ENCODE data around the gene CRIM1. TPM values are rescaled to one million over a fixed set of nuclear protein-coding genes. Genes with fewer than 3 reads are reported as not detected.
A peak's percentile ranks its signal among the peaks of the same experiment; 100 is the strongest.
"Not testable (repeated sequence)": the region's sequence is repeated elsewhere in the genome, so short reads cannot be mapped to it uniquely, and the experiment has no call there.

The CRIM1 gene
- total and polyA plus RNA-seq, 2 experiments from 2014 or later, result 76.4 to 485 TPM

- H3K79me2 ChIP-seq (ENCODE audit: insufficient read depth), result peaks cover 98% of the 10 kb centered on the region
- no peak for DNase-seq
These were observed 5.3 kb downstream of the CRIM1 start for GRCh38 chr2:36360834-36361233.

DNA sequence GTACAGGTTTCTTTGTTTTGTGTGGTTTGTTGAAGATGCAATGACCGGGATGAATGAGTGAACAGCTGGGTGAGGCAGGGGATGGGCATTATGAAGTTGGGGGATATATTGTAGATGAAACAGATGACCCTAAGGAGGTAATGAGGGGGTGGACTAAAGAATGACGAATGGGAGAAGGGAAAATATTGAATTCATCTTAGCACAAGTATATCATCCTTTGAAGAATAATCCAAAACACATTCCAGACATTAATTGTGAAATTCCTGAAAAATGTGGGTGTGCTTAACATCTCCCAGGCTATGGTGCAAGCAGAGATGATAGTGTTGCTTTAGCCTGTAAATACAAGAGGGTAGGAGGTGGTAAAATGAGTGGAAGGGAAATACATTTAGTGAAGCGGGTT is 5.8 kb downstream of the CRIM1 start:
- DNase-seq, result peak; percentile 65
- H3F3A ChIP-seq (ENCODE audit: insufficient read depth), result peaks cover 92% of the 10 kb centered on the region
- peak overlapping the region; percentile 99 for H3K4me3 ChIP-seq
- no peaks in the 10 kb centered on the region for H3K9me3 ChIP-seq (ENCODE audit: low read depth)
- H3K9me2 ChIP-seq (ENCODE audit: insufficient read depth), result no peaks in the 10 kb centered on the region
- H3K36me3 ChIP-seq (ENCODE audit: low read depth), result peaks cover 23% of the 10 kb centered on the region; the same call in 1 of the 2 replicates
- no peaks in the 10 kb centered on the region for H3K27me3 ChIP-seq (replicated peaks; ENCODE audit: insufficient read depth)
- peak overlapping the region; percentile 93 for H3K27ac ChIP-seq
- in situ Hi-C loops (cut with MboI), result no loop called here
- H3K4me1 ChIP-seq (ENCODE audit: insufficient read depth), result peaks cover 69% of the 10 kb centered on the region
- H3K9ac ChIP-seq, result peak overlapping the region; percentile 26; the same call in 1 of the 2 replicates
- H2AFZ ChIP-seq, result no peak overlapping the region
- 34 to 43% methylated on average over 3 of the region's 3 CpGs for WGBS, 2 experiments (ENCODE audit: low coverage in 1 of 2, low lambda C conversion rate in 2 of 2, missing lambda C conversion rate in 2 of 2)
- H3K4me2 ChIP-seq (ENCODE audit: unreplicated experiment), result peak overlapping the region; percentile 96
- H3K79me2 ChIP-seq (ENCODE audit: insufficient read depth), result peaks cover 100% of the 10 kb centered on the region
- 0 out of 2 replicates have a peak, but pooled peaks cover 9% of the 10 kb centered on the region for H4K20me1 ChIP-seq (ENCODE audit: insufficient read depth)
- no peak for TF ChIP-seq EZH2phosphoT487 (IDR thresholded peaks at IDR 0.05; ENCODE audit: insufficient read depth, low read depth)
- no peak for TF ChIP-seq EZH2 (IDR thresholded peaks at IDR 0.05; ENCODE audit: insufficient read depth, poor library complexity, severe bottlenecking)

More at GRCh38 chr2:36360834-36361233, 5.3 kb downstream of the CRIM1 start:
- Histone ChIP-seq H3K4me3 (peak overlapping the region; percentile 99), H2AFZ (no peak overlapping the region), H3K9me2 (ENCODE audit: insufficient read depth) (no peaks in the 10 kb centered on the region), H4K20me1 (ENCODE audit: insufficient read depth) (0 out of 2 replicates have a peak, but pooled peaks cover 9% of the 10 kb centered on the region), H3K9ac (peak overlapping the region; percentile 26; the same call in 1 of the 2 replicates), H3K36me3 (ENCODE audit: low read depth) (peaks cover 23% of the 10 kb centered on the region; the same call in 1 of the 2 replicates), H3K27me3 (replicated peaks; ENCODE audit: insufficient read depth) (no peaks in the 10 kb centered on the region), H3K4me2 (ENCODE audit: unreplicated experiment) (peak overlapping the region; percentile 96), H3K27ac (peak overlapping the region; percentile 93), H3K9me3 (ENCODE audit: low read depth) (no peaks in the 10 kb centered on the region), H3K4me1 (ENCODE audit: insufficient read depth) (peaks cover 63% of the 10 kb centered on the region), H3F3A (ENCODE audit: insufficient read depth) (peaks cover 87% of the 10 kb centered on the region)
- WGBS, 2 experiments (ENCODE audit: low coverage in 1 of 2, low lambda C conversion rate in 2 of 2, missing lambda C conversion rate in 2 of 2), result 45 to 50% methylated on average over 1 of the region's 1 CpG
- no peak for TF ChIP-seq EZH2 (IDR thresholded peaks at IDR 0.05; ENCODE audit: insufficient read depth, poor library complexity, severe bottlenecking)
- no peak for TF ChIP-seq EZH2phosphoT487 (IDR thresholded peaks at IDR 0.05; ENCODE audit: insufficient read depth, low read depth)
- in situ Hi-C loops (cut with MboI), result no loop called here

- peak; percentile 91 for DNase-seq
- Histone ChIP-seq H3K9me3 (ENCODE audit: low read depth) (no peaks in the 10 kb centered on the region), H3K9me2 (ENCODE audit: insufficient read depth) (no peaks in the 10 kb centered on the region), H3K36me3 (ENCODE audit: low read depth) (peaks cover 22% of the 10 kb centered on the region; the same call in 1 of the 2 replicates), H3K27me3 (replicated peaks; ENCODE audit: insufficient read depth) (no peaks in the 10 kb centered on the region), H4K20me1 (ENCODE audit: insufficient read depth) (0 out of 2 replicates have a peak, but pooled peaks cover 9% of the 10 kb centered on the region), H3K4me1 (ENCODE audit: insufficient read depth) (peaks cover 78% of the 10 kb centered on the region), H3F3A (ENCODE audit: insufficient read depth) (peaks cover 97% of the 10 kb centered on the region), H3K79me2 (ENCODE audit: insufficient read depth) (peaks cover 100% of the 10 kb centered on the region), H3K4me2 (ENCODE audit: unreplicated experiment) (peak overlapping the region; percentile 96), H2AFZ (no peak overlapping the region), H3K9ac (peak overlapping the region; percentile 46), H3K4me3 (peak overlapping the region; percentile 99), H3K27ac (peak overlapping the region; percentile 93)
- 7 to 8% methylated on average over 3 of the region's 3 CpGs for WGBS, 2 experiments (ENCODE audit: low coverage in 1 of 2, low lambda C conversion rate in 2 of 2, missing lambda C conversion rate in 2 of 2)
- in situ Hi-C loops (cut with MboI), result no loop called here
- TF ChIP-seq EZH2phosphoT487 (IDR thresholded peaks at IDR 0.05; ENCODE audit: insufficient read depth, low read depth), result no peak
- no peak for TF ChIP-seq EZH2 (IDR thresholded peaks at IDR 0.05; ENCODE audit: insufficient read depth, poor library complexity, severe bottlenecking)
These were observed 6.7 kb downstream of the CRIM1 start for GRCh38 chr2:36362291-36362690.

GRCh38 chr2:36363085-36363484 is 7.5 kb downstream of the CRIM1 start:
- 96 to 97% methylated on average over 2 of the region's 2 CpGs for WGBS, 2 experiments (ENCODE audit: low coverage in 1 of 2, low lambda C conversion rate in 2 of 2, missing lambda C conversion rate in 2 of 2)
- H3K9me2 ChIP-seq (ENCODE audit: insufficient read depth); H3K9me3 ChIP-seq (ENCODE audit: low read depth); DNase-seq; H2AFZ ChIP-seq; H4K20me1 ChIP-seq (ENCODE audit: insufficient read depth); in situ Hi-C loops (cut with MboI); H3K27me3 ChIP-seq (replicated peaks; ENCODE audit: insufficient read depth): not testable (repeated sequence)
- Histone ChIP-seq H3K4me3 (peak overlapping the region; percentile 99), H3K27ac (peak overlapping the region; percentile 93), H3K79me2 (ENCODE audit: insufficient read depth) (peaks cover 100% of the 10 kb centered on the region), H3K9ac (peak overlapping the region; percentile 46), H3K4me2 (ENCODE audit: unreplicated experiment) (peak overlapping the region; percentile 96), H3K36me3 (ENCODE audit: low read depth) (peaks cover 22% of the 10 kb centered on the region; the same call in 1 of the 2 replicates), H3K4me1 (ENCODE audit: insufficient read depth) (peaks cover 86% of the 10 kb centered on the region), H3F3A (ENCODE audit: insufficient read depth) (peaks cover 97% of the 10 kb centered on the region)

Measured in GM23248 (cell line).